H1 (cell line): ENCODE measurements around the gene RAMP1. TPM values are rescaled to one million over a fixed set of nuclear protein-coding genes. Genes with fewer than 3 reads are reported as not detected.

Experiments used
- CTCF ChIA-PET: fragments of 300-600 bp; sonication (Branson Sonifier 250); formaldehyde crosslinking; loops from one replicate; lab custom pipeline; 2021; ENCODE audit not compliant: partially characterized antibody; lab: Charles Lee
- POLR2A ChIA-PET: fragments of 300-600 bp; sonication (Branson Sonifier 250); formaldehyde crosslinking; loops from one replicate; lab custom pipeline; 2021; ENCODE audit warnings: inconsistent platforms; ENCODE audit not compliant: partially characterized antibody; lab: Charles Lee
- DNase-seq, 2 experiments: peaks; one replicate each; pipeline versions ENCODE4 v3.0.0 to v3.0.0-alpha.2; 2010 to 2022; ENCODE audit warnings: low spot score in 2 of 2, low read depth in 1 of 2, mixed read lengths in 1 of 2
- FAIRE-seq: peaks from 2 replicates; lab custom pipeline; 2011; peaks lifted over from hg19 to GRCh38; lab: Jason Lieb, UNC
- H2AFZ ChIP-seq: 2 replicates; pipeline ENCODE4 v1.8.1; 2012; ENCODE audit warnings: low read length, inconsistent platforms
- H2AK5ac ChIP-seq: 2 replicates; pipeline ENCODE4 v1.6.1; 2013; ENCODE audit warnings: low read depth, low read length
- H2BK120ac ChIP-seq: replicated peaks from 2 replicates; pipeline ENCODE3; 2013; ENCODE audit warnings: low read depth, low read length, inconsistent platforms
- H2BK12ac ChIP-seq: 2 replicates; pipeline ENCODE4 v1.6.1; 2013; ENCODE audit warnings: low read depth, low read length
- H2BK15ac ChIP-seq: 2 replicates; pipeline ENCODE4 v1.6.1; 2013; ENCODE audit warnings: low read length
- H2BK20ac ChIP-seq: 2 replicates; pipeline ENCODE4 v1.6.1; 2013; ENCODE audit warnings: low read length
- H2BK5ac ChIP-seq: 2 replicates; pipeline ENCODE4 v1.6.1; 2013; ENCODE audit warnings: low read depth, low read length
- H3K14ac ChIP-seq: 2 replicates; pipeline ENCODE4 v1.6.1; 2013; ENCODE audit warnings: inconsistent platforms; ENCODE audit not compliant: insufficient read length
- H3K18ac ChIP-seq: 2 replicates; pipeline ENCODE4 v1.6.1; 2013; ENCODE audit warnings: low read length; ENCODE audit errors: extremely low read depth
- H3K23ac ChIP-seq: 2 replicates; pipeline ENCODE4 v1.6.1; 2013; ENCODE audit warnings: inconsistent platforms; ENCODE audit not compliant: insufficient read length
- H3K23me2 ChIP-seq: 2 replicates; pipeline ENCODE4 v1.6.1; 2013; ENCODE audit warnings: low read depth, low read length
- H3K27ac ChIP-seq: 2 replicates; pipeline ENCODE4 v1.6.1; 2011; ENCODE audit warnings: low read depth, low read length, inconsistent platforms
- H3K27me3 ChIP-seq, 4 experiments: replicated peaks in 1 of 4; 1 replicate in 1 of 4; 2 replicates in 3 of 4; pipeline versions ENCODE4 v1.6.1 to v1.8.1; 2011 to 2013; ENCODE audit warnings: low read length in 3 of 4, mild to moderate bottlenecking in 3 of 4, inconsistent platforms in 2 of 4, mixed read lengths in 2 of 4, moderate library complexity in 1 of 4; ENCODE audit not compliant: control insufficient read depth in 3 of 4, insufficient read depth in 3 of 4; ENCODE audit errors: extremely low read depth in 1 of 4
- H3K36me3 ChIP-seq, 4 experiments: 2 replicates each; pipeline versions ENCODE4 v1.6.1 to v1.8.1; 2011 to 2013; ENCODE audit warnings: mild to moderate bottlenecking in 4 of 4, low read length in 3 of 4, moderate library complexity in 2 of 4, control low read depth in 1 of 4, inconsistent platforms in 1 of 4; ENCODE audit not compliant: insufficient read depth in 4 of 4, control insufficient read depth in 2 of 4
- H3K4ac ChIP-seq: replicated peaks from 2 replicates; pipeline ENCODE3; 2013; ENCODE audit warnings: low read length, low read depth, mixed read lengths, inconsistent platforms; ENCODE audit not compliant: insufficient read length
- H3K4me1 ChIP-seq, 4 experiments: replicated peaks in 1 of 4; 1 replicate in 1 of 4; 2 replicates in 3 of 4; pipeline versions ENCODE4 v1.6.1 to v1.8.1; 2011 to 2013; ENCODE audit warnings: low read length in 3 of 4, inconsistent platforms in 2 of 4, mixed read lengths in 1 of 4; ENCODE audit not compliant: insufficient read depth in 4 of 4, control insufficient read depth in 3 of 4
- H3K4me2 ChIP-seq, 2 experiments: 2 replicates each; pipeline versions ENCODE4 v1.6.1 to v1.8.1; 2011 to 2013; ENCODE audit warnings: low read depth in 2 of 2, low read length in 2 of 2, control low read depth in 1 of 2, inconsistent platforms in 1 of 2, mild to moderate bottlenecking in 1 of 2; ENCODE audit not compliant: insufficient read depth in 1 of 2
- H3K4me3 ChIP-seq, 4 experiments: fragments of 200-600, 300-600 bp in 1 of 4; sonication (generic), shearing (Covaris generic), sonication (Bioruptor Twin) in 1 of 4; 2 replicates each; pipeline versions ENCODE4 v1.5.1 to v1.8.1; 2011 to 2016; ENCODE audit warnings: low read length in 4 of 4, low read depth in 3 of 4, control low read depth in 2 of 4, inconsistent platforms in 2 of 4, mild to moderate bottlenecking in 2 of 4, mixed read lengths in 1 of 4, moderate library complexity in 1 of 4; ENCODE audit not compliant: insufficient read depth in 2 of 4; ENCODE audit errors: extremely low read depth in 1 of 4
- H3K56ac ChIP-seq: replicated peaks from 2 replicates; pipeline ENCODE3; 2013; ENCODE audit warnings: low read depth, mild to moderate bottlenecking, mixed read lengths, low read length, inconsistent platforms; ENCODE audit not compliant: insufficient read length
- H3K79me1 ChIP-seq: 2 replicates; pipeline ENCODE4 v1.6.1; 2013; ENCODE audit warnings: low read depth, low read length, control low read depth
- H3K79me2 ChIP-seq, 2 experiments: 2 replicates each; pipeline versions ENCODE4 v1.6.1 to v1.8.1; 2012 to 2013; ENCODE audit warnings: low read length in 2 of 2, mild to moderate bottlenecking in 2 of 2, inconsistent platforms in 1 of 2; ENCODE audit not compliant: insufficient read depth in 2 of 2, control insufficient read depth in 1 of 2
- H3K9ac ChIP-seq, 4 experiments: replicated peaks in 1 of 4; 1 replicate in 1 of 4; 2 replicates in 3 of 4; pipeline versions ENCODE4 v1.6.1 to v1.8.1; 2011 to 2013; ENCODE audit warnings: low read depth in 3 of 4, low read length in 3 of 4, control low read depth in 2 of 4, mild to moderate bottlenecking in 2 of 4, moderate library complexity in 2 of 4, inconsistent platforms in 1 of 4; ENCODE audit errors: extremely low read depth in 1 of 4
- H3K9me3 ChIP-seq, 2 experiments: 2 replicates each; pipeline versions ENCODE4 v1.6.1 to v1.8.1; 2012 to 2013; ENCODE audit warnings: mild to moderate bottlenecking in 2 of 2, moderate library complexity in 2 of 2, control low read depth in 1 of 2, inconsistent platforms in 1 of 2, low read depth in 1 of 2, low read length in 1 of 2, mixed read lengths in 1 of 2; ENCODE audit not compliant: insufficient read depth in 2 of 2
- H4K20me1 ChIP-seq, 2 experiments: replicated peaks in 1 of 2; 2 replicates each; pipeline versions ENCODE3 to v1.8.1; 2011 to 2013; ENCODE audit warnings: inconsistent platforms in 2 of 2, low read length in 2 of 2, mild to moderate bottlenecking in 1 of 2; ENCODE audit not compliant: insufficient read depth in 2 of 2, control insufficient read depth in 1 of 2
- H4K5ac ChIP-seq: 2 replicates; pipeline ENCODE4 v1.6.1; 2013; ENCODE audit warnings: low read length, low read depth, mixed read lengths, inconsistent platforms; ENCODE audit not compliant: insufficient read length
- H4K8ac ChIP-seq: 2 replicates; pipeline ENCODE4 v1.8.0; 2013; ENCODE audit warnings: mild to moderate bottlenecking, moderate library complexity, low read length, inconsistent platforms; ENCODE audit not compliant: insufficient read depth; ENCODE audit errors: extremely low read depth
- H4K91ac ChIP-seq: replicated peaks from 2 replicates; pipeline ENCODE3; 2013; ENCODE audit warnings: low read length, mixed read lengths, inconsistent platforms; ENCODE audit not compliant: insufficient read length
- EP300 ChIP-seq, 2 experiments: IDR thresholded peaks; 1 replicate in 1 of 2; 2 replicates in 1 of 2; pipeline ENCODE4 v1.6.1; 2011 to 2012; ENCODE audit warnings: low read depth in 2 of 2, low read length in 2 of 2, mild to moderate bottlenecking in 2 of 2, borderline replicate concordance in 1 of 2, inconsistent platforms in 1 of 2, moderate library complexity in 1 of 2
- FOSL1 ChIP-seq: IDR thresholded peaks from 2 replicates; pipeline ENCODE4 v1.6.1; 2011; ENCODE audit warnings: mild to moderate bottlenecking, low read depth, low read length, moderate library complexity; ENCODE audit not compliant: insufficient read depth
- JUND ChIP-seq: IDR thresholded peaks from 2 replicates; pipeline ENCODE4 v1.6.1; 2011; ENCODE audit warnings: mild to moderate bottlenecking, improper control_type of control experiment, low read length
- NANOG ChIP-seq: IDR thresholded peaks from 2 replicates; pipeline ENCODE4 v1.6.1; 2011; ENCODE audit warnings: low read length, low read depth, mild to moderate bottlenecking, inconsistent platforms; ENCODE audit not compliant: insufficient read depth, poor library complexity, severe bottlenecking
- WGBS, 2 experiments: shearing (Covaris generic) in 1 of 2; methylation state at CpG; one replicate each; pipeline versions ENCODE4 v1.1.6 to v1.1.7; 2013 to 2015; ENCODE audit warnings: low lambda C conversion rate in 2 of 2, mixed read lengths in 2 of 2, inconsistent platforms in 1 of 2, low coverage in 1 of 2, missing lambda C conversion rate in 1 of 2; ENCODE audit not compliant: insufficient replicate concordance in 2 of 2, insufficient coverage in 1 of 2, insufficient read length in 1 of 2; ENCODE audit errors: extremely low coverage in 1 of 2, missing lambda C conversion rate in 1 of 2; 5-methylcytosine and 5-hydroxymethylcytosine counted together
- polyA plus RNA-seq, 7 experiments: library from polyadenylated mRNA; depleted of rRNA in 3 of 7; stranded (reverse) in 5 of 7; unstranded in 2 of 7; fragments of >200 nt in 5 of 7; fragments of 200-250 nt in 2 of 7; gene quantifications; 1 replicate in 5 of 7; 2 replicates in 1 of 7; 4 replicates in 1 of 7; pipeline versions ENCODE4 v1.2.1 to v1.2.3, GENCODE V29; 2011 to 2013; ENCODE audit warnings: missing spikeins in 2 of 7, mixed read lengths in 2 of 7
- total RNA-seq: library from RNA; stranded (reverse); fragmentation: NEBNext Ultra II Directional; extraction: Animal tissue kit (Norgen Biotek cat#: 25700); gene quantifications from 2 replicates; pipeline ENCODE4 v1.2.1, GENCODE V29; 2021

RAMP1 gene
- total and polyA plus RNA-seq, 2 of the 8 experiments (the other 6 are each of a cell fraction or from before 2014, with no cell fraction given), result 0.65 to 4.3 TPM

GRCh38 chr2:237869343-237870102, 10.1 kb downstream of the RAMP1 start:
- Histone ChIP-seq H3K56ac (no peak overlapping the region), H3K23ac (no peak overlapping the region), H3K79me1 (no peaks in the 10 kb centered on the region), H3K9me3 (no peaks in the 10 kb centered on the region; a peak in 1 of 4 replicates), H3K27me3 (no peaks in the 10 kb centered on the region), H3K23me2 (no peaks in the 10 kb centered on the region), H3K18ac (no peak overlapping the region), H3K4me3 (no peak overlapping the region), H2BK15ac (no peak overlapping the region), H3K9ac (no peak overlapping the region), H3K79me2 (no peaks in the 10 kb centered on the region), H4K5ac (no peak overlapping the region), H3K4ac (no peak overlapping the region), H3K14ac (no peak overlapping the region), H3K4me1 (peaks cover 0 to 4% (median under 1%) of the 10 kb centered on the region in 4 experiments; a peak in 2 of 7 replicates), H4K91ac (no peak overlapping the region), H3K27ac (no peak overlapping the region), H4K8ac (no peak overlapping the region), H2AFZ (no peak overlapping the region), H2BK12ac (no peak overlapping the region), H2BK5ac (no peak overlapping the region), H2AK5ac (no peak overlapping the region), H3K36me3 (no peaks in the 10 kb centered on the region), H3K4me2 (no peak overlapping the region), H4K20me1 (no peaks in the 10 kb centered on the region), H2BK120ac (no peak overlapping the region), H2BK20ac (no peak overlapping the region)
- DNase-seq (peak in 1 of 2 experiments; percentile 32), FAIRE-seq (no peak)
- WGBS, 2 experiments, result 89% methylated on average over 21 of the region's 21 CpGs; no CpG with 5 or more reads in 1 of the 2 experiments
- TF ChIP-seq EP300 (IDR thresholded peaks at IDR 0.05; ENCODE audit: borderline replicate concordance in 1 of 2, low read depth in 2 of 2, low read length in 2 of 2) (no peak), NANOG (no peak), JUND (no peak), FOSL1 (no peak)
- POLR2A ChIA-PET, result no interaction called here
- CTCF ChIA-PET, result no interaction called here
